HFFc6 (cell line): Measurements from ENCODE around the gene SLC16A5. TPM values are rescaled to one million over a fixed set of nuclear protein-coding genes. Genes with fewer than 3 reads are reported as not detected.
A peak's percentile ranks its signal among the peaks of the same experiment; 100 is the strongest.

Experiments used
- DNase-seq: peaks from one replicate; pipeline ENCODE4 v3.0.0-alpha.2; 2018
- H3K27ac Mint-ChIP-seq: 2 replicates; pipeline ENCODE4 v1.8.0; 2020; ENCODE audit warnings: mild to moderate bottlenecking, mixed read lengths
- H3K27me3 Mint-ChIP-seq: 2 replicates; pipeline ENCODE4 v1.8.0; 2021; ENCODE audit warnings: mild to moderate bottlenecking, moderate library complexity, mixed read lengths; ENCODE audit not compliant: insufficient read depth
- H3K36me3 Mint-ChIP-seq: 2 replicates; pipeline ENCODE4 v1.8.0; 2021; ENCODE audit warnings: low read depth, mixed read lengths
- H3K4me1 Mint-ChIP-seq: 2 replicates; pipeline ENCODE4 v1.8.0; 2020; ENCODE audit warnings: low read depth, mixed read lengths
- H3K4me3 Mint-ChIP-seq: 2 replicates; pipeline ENCODE4 v1.8.0; 2020; ENCODE audit warnings: mild to moderate bottlenecking, moderate library complexity, mixed read lengths
- H3K9me3 Mint-ChIP-seq: 2 replicates; pipeline ENCODE4 v1.8.0; 2020; ENCODE audit warnings: mild to moderate bottlenecking, mixed read lengths
- total RNA-seq, 6 experiments: library from RNA; stranded (reverse); fragmentation: NEBNext Ultra II Directional; extraction: Animal tissue kit (Norgen Biotek cat#: 25700); gene quantifications; 2 replicates in 1 of 6; 3 replicates in 5 of 6; pipeline ENCODE4 v1.2.3, GENCODE V29; 2021
- TF ChIP-seq, protein P1 (sequence below): fragments of 200-600 bp; sonication (generic); IDR thresholded peaks from 2 replicates; pipeline ENCODE4 v1.5.0; 2021; ENCODE audit warnings: antibody characterized with exemption, mild to moderate bottlenecking

SLC16A5 gene
- total RNA-seq, 6 experiments from 2014 or later: 13.9 to 25.0 (median 21.1) TPM

DNA sequence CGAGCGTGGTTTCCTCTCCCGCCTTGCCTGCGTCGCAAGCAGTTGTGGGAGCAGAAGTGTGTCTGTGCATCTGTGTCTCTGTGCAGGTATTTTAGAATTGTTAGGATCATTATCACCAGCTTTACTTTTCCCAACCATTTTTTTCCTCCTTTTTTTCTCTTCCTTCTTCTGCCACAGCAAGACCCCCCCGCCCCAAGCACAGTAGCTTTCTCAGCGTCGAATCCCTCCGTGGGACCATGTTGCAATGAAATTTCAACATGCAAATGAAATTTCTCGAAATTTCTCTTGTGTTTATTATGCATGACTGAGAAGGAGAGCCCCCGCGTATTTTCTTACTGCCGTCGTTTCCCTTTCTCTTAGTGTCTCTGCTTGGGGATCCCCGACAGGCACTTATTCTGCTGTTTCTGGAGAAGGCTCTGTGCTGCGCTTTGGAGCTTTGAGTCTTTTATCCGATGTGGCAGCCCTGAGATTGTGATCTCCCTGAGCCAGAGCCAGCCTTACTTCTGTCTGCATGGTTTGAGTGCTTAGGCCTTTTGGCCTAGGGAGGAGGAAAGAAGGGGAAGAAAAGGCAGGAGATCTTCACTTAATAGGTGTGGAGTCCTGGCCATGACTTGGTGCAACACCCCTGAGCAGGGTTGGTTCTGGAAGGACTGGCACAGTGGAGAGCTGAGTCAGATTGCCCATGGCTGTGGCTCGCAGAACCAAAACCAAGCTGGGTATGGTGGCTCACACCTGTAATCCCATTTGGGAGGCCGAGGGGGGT is 27.0 kb downstream of the SLC16A5 start:
- Mint-ChIP-seq H3K9me3 (no peaks in the 10 kb centered on the region), H3K4me1 (peaks cover 32% of the 10 kb centered on the region), H3K4me3 (peak overlapping the region; percentile 78), H3K27me3 (peaks cover 4% of the 10 kb centered on the region; the same call in 1 of the 2 replicates), H3K36me3 (peaks cover 8% of the 10 kb centered on the region), H3K27ac (peak overlapping the region; percentile 74)
- no peak for DNase-seq
- TF ChIP-seq, protein P1, sequence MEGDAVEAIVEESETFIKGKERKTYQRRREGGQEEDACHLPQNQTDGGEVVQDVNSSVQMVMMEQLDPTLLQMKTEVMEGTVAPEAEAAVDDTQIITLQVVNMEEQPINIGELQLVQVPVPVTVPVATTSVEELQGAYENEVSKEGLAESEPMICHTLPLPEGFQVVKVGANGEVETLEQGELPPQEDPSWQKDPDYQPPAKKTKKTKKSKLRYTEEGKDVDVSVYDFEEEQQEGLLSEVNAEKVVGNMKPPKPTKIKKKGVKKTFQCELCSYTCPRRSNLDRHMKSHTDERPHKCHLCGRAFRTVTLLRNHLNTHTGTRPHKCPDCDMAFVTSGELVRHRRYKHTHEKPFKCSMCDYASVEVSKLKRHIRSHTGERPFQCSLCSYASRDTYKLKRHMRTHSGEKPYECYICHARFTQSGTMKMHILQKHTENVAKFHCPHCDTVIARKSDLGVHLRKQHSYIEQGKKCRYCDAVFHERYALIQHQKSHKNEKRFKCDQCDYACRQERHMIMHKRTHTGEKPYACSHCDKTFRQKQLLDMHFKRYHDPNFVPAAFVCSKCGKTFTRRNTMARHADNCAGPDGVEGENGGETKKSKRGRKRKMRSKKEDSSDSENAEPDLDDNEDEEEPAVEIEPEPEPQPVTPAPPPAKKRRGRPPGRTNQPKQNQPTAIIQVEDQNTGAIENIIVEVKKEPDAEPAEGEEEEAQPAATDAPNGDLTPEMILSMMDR: no peak

DNA sequence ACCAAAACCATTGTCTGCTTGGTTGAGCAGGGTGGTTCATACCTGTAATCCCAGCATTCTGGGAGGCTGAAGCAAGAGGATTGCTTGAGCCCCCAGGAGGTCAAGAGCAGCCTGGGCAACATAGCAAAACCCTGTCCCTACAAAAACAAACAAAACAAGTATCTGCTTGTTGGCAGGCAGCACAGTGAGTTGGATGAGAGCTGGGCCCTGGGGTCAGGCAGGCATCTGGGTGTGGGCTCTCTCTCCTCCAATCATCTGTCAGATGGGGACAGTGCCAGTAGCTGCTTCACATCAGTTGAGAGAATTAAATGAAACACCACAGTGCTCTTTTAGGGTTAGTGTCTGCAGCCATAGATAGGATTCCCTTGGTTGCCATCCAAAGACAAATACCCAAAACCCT is 27.8 kb downstream of the SLC16A5 start:
- H3K9me3 Mint-ChIP-seq: no peaks in the 10 kb centered on the region
- no peak for DNase-seq
- no peak overlapping the region for H3K27ac Mint-ChIP-seq
- no peak overlapping the region for H3K4me3 Mint-ChIP-seq
- TF ChIP-seq, protein P1: no peak
- peaks cover 12% of the 10 kb centered on the region for H3K36me3 Mint-ChIP-seq
- H3K4me1 Mint-ChIP-seq: peaks cover 28% of the 10 kb centered on the region
- H3K27me3 Mint-ChIP-seq: peaks cover 6% of the 10 kb centered on the region; the same call in 1 of the 2 replicates

- Mint-ChIP-seq H3K4me3 (no peak overlapping the region), H3K27ac (no peak overlapping the region), H3K36me3 (peaks cover 15% of the 10 kb centered on the region), H3K9me3 (no peaks in the 10 kb centered on the region), H3K4me1 (peaks cover 22% of the 10 kb centered on the region), H3K27me3 (peaks cover 6% of the 10 kb centered on the region)
- TF ChIP-seq, protein P1: no peak
- DNase-seq: no peak
Measured at GRCh38 chr17:75116737-75117136, 29.0 kb downstream of the SLC16A5 start.

DNA sequence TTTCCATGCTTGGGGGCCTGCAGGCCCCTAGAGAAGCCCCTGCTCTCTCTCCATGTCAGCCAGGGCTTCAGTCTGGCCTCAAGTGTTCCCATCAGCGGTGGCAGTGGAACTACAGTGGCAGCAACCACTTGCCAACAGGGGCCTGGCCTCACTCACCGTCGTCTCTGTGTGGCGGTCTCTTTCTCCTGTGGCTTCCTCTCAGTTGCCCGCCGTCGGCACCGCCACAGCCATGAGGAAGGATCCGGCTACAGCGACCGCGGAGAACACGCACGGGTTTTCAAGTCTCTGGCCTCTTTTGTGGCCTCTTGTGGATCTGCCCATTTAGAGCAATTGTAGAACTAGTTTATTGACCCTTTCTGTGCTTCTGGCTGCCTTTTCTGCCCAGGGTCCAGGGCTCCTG is 30.6 kb downstream of the SLC16A5 start:
- Mint-ChIP-seq H3K36me3 (peaks cover 9% of the 10 kb centered on the region), H3K4me3 (no peak overlapping the region), H3K4me1 (peaks cover 16% of the 10 kb centered on the region), H3K27ac (no peak overlapping the region), H3K9me3 (no peaks in the 10 kb centered on the region), H3K27me3 (peaks cover 6% of the 10 kb centered on the region)
- no peak for DNase-seq
- TF ChIP-seq, protein P1: no peak

DNA sequence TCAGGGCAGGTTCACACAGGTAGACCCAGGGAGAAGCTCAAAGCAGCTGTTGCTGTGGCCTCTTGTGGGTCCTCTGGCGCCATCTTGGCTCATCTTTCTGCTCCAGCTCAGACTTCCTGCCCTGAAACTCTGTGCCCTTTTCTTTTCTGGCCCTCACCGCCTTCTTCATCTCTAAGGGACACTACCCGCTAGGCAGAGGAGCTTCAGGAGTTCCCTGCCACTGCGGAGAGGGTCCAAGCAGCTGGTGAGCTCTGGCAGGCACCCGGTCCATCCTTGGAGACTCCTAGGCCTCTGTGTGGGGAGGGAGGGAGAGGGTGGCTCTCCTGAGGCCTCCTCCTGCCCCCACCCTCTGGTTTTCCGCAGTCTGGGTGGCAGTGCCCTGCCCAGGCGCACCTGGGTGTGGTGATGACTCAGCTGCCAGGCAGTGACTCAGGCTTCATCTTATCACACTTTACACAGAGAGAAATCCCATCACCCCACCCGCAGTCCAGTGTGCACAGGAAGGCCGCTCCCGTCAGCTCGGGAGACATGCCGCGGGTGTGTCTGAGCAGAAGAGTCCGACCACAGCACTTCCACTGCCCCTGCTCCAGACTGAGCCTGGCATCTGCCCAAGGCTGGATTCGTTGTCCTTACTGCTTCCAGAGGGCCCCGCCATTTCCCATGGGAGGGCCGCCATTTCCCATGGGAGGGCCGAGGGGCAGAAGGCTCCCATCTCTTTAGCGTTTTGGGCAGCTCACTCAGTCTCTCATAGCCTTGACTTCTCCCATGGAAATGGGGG is 36.5 kb downstream of the SLC16A5 start:
- H3K27ac Mint-ChIP-seq: no peak overlapping the region
- TF ChIP-seq, protein P1: no peak

More for the DNA sequence above, 36.5 kb downstream of the SLC16A5 start:
- Mint-ChIP-seq H3K9me3 (no peaks in the 10 kb centered on the region), H3K27me3 (peaks cover 4% of the 10 kb centered on the region), H3K4me1 (peaks cover 15% of the 10 kb centered on the region), H3K36me3 (peaks cover 15% of the 10 kb centered on the region), H3K4me3 (no peak overlapping the region)
- peak; percentile 7 for DNase-seq
